HEK293 (cell line): Measurements from ENCODE around the gene INSL3.

Experiments
- CTCF ChIA-PET: fragments of 350-600 bp; formaldehyde crosslinking; extraction: SDS; loops from one replicate; lab custom pipeline; 2021; ENCODE audit warnings: antibody characterized with exemption; lab: Yijun Ruan, JAX
- POLR2A ChIA-PET: fragments of 300-600 bp; formaldehyde crosslinking; extraction: SDS; loops from one replicate; lab custom pipeline; 2020; ENCODE audit warnings: antibody characterized with exemption, inconsistent platforms; lab: Yijun Ruan, JAX
- H3K27ac ChIP-seq: fragments of 200-500 bp; sonication (Bioruptor generic); 2 replicates; pipeline ENCODE4 v1.5.1; 2014; ENCODE audit warnings: low read depth, low read length, control low read depth, inconsistent platforms; ENCODE audit errors: extremely low read depth
- H3K36me3 ChIP-seq, 2 experiments: fragments of 200-500 bp in 1 of 2; sonication (Bioruptor generic) in 1 of 2; 1 replicate in 1 of 2; 2 replicates in 1 of 2; pipeline ENCODE4 v1.5.1; 2014 to 2017; ENCODE audit warnings: inconsistent platforms in 2 of 2, low read length in 2 of 2; ENCODE audit not compliant: control insufficient read depth in 2 of 2, insufficient read depth in 1 of 2
- H3K4me1 ChIP-seq: fragments of 200-500 bp; sonication (Bioruptor generic); 2 replicates; pipeline ENCODE4 v1.5.1; 2014; ENCODE audit warnings: mild to moderate bottlenecking, low read length, inconsistent platforms; ENCODE audit not compliant: control insufficient read depth, insufficient read depth
- H3K4me3 ChIP-seq: 2 replicates; pipeline ENCODE4 v1.5.1; 2011; ENCODE audit warnings: low read depth, mild to moderate bottlenecking, control low read depth, low read length, moderate library complexity
- H3K9me3 ChIP-seq: fragments of 200-500 bp; sonication (Bioruptor generic); 2 replicates; pipeline ENCODE4 v1.5.1; 2014; ENCODE audit warnings: low read depth, low read length, inconsistent platforms; ENCODE audit not compliant: control insufficient read depth, insufficient read depth
- BCL11B ChIP-seq: fragments of 450-650 bp; formaldehyde crosslinking; IDR thresholded peaks from 2 replicates; pipeline ENCODE4 v1.5.1; 2016; ENCODE audit warnings: low read depth, missing biosample characterization, missing genetic modification characterization
- GLI2 ChIP-seq: fragments of 450-650 bp; formaldehyde crosslinking; IDR thresholded peaks from 2 replicates; pipeline ENCODE4; 2017; ENCODE audit warnings: missing biosample characterization, missing genetic modification characterization, low read depth, borderline replicate concordance
- GLIS2 ChIP-seq: fragments of 450-650 bp; formaldehyde crosslinking; IDR thresholded peaks from 2 replicates; pipeline ENCODE4 v1.5.1; 2016; ENCODE audit warnings: missing biosample characterization, missing genetic modification characterization
- MEIS1 ChIP-seq: sonication (generic); formaldehyde crosslinking; IDR thresholded peaks from 2 replicates; pipeline ENCODE4 v1.8.1; 2022; ENCODE audit warnings: missing genetic modification reagents, mild to moderate bottlenecking, borderline replicate concordance
- PATZ1 ChIP-seq: fragments of 450-650 bp; formaldehyde crosslinking; IDR thresholded peaks from 2 replicates; pipeline ENCODE4 v1.5.1; 2016; ENCODE audit warnings: missing biosample characterization, missing genetic modification characterization
- ZBTB21 ChIP-seq: fragments of 450-650 bp; formaldehyde crosslinking; IDR thresholded peaks from 2 replicates; pipeline ENCODE4 v1.5.1; 2017; ENCODE audit warnings: missing biosample characterization, missing genetic modification characterization
- ZNF114 ChIP-seq: fragments of 450-650 bp; formaldehyde crosslinking; IDR thresholded peaks from 2 replicates; pipeline ENCODE4 v1.5.0; 2017; ENCODE audit warnings: missing biosample characterization, missing genetic modification characterization
- ZNF155 ChIP-seq: fragments of 450-650 bp; formaldehyde crosslinking; IDR thresholded peaks from 2 replicates; pipeline ENCODE4 v1.5.1; 2016; ENCODE audit warnings: missing biosample characterization, missing genetic modification characterization
- ZNF26 ChIP-seq: fragments of 450-650 bp; formaldehyde crosslinking; IDR thresholded peaks from 2 replicates; pipeline ENCODE4 v1.5.1; 2016; ENCODE audit warnings: missing biosample characterization, missing genetic modification characterization
- ZNF416 ChIP-seq: fragments of 450-650 bp; formaldehyde crosslinking; IDR thresholded peaks from 2 replicates; pipeline ENCODE4 v1.5.1; 2016; ENCODE audit warnings: missing biosample characterization, missing genetic modification characterization
- ZNF704 ChIP-seq: fragments of 450-650 bp; formaldehyde crosslinking; IDR thresholded peaks from 2 replicates; pipeline ENCODE4 v1.5.1; 2016; ENCODE audit warnings: missing biosample characterization, missing genetic modification characterization

INSL3 gene

GRCh38 chr19:17862711-17863519, 41.6 kb upstream of the INSL3 start (continued):
- TF ChIP-seq PATZ1 (tag by site-specific recombination) = 0 out of 2 replicates have a peak, but pooled peaks have one; percentile 34
- TF ChIP-seq ZBTB21 (tag by site-specific recombination) = no peak
- no peak for TF ChIP-seq ZNF704

- ChIA-PET POLR2A (interaction anchor here (3.8 kb wide), 1 partner anchor 71 kb away, joined by 86 read pairs; the partner anchor contains the start of gene CCDC124), CTCF (interaction anchor here (0.6 to 1.2 kb wide), 3 partner anchors 8 to 146 kb away, joined by 3 to 4 read pairs (median 3); no protein-coding TSS in a partner anchor)
- Histone ChIP-seq H3K36me3 (peaks cover 0 to 60% of the 10 kb centered on the region in 2 experiments; a peak in 2 of 3 replicates), H3K4me1 (0 out of 2 replicates have a peak, but pooled peaks cover 3% of the 10 kb centered on the region), H3K9me3 (no peaks in the 10 kb centered on the region), H3K27ac (no peak overlapping the region; the same call in 1 of the 2 replicates), H3K4me3 (peak overlapping the region; percentile 100)
- TF ChIP-seq GLIS2 (tag by site-specific recombination) = no peak
- no peak for TF ChIP-seq ZNF26 (tag by site-specific recombination)
- TF ChIP-seq ZNF416 (tag by site-specific recombination) = no peak
- no peak for TF ChIP-seq ZNF155
- no peak for TF ChIP-seq MEIS1 (CRISPR knock-in tag)
These were observed 40.5 kb upstream of the INSL3 start for GRCh38 chr19:17861542-17862402.

GRCh38 chr19:17860993-17861360, 39.7 kb upstream of the INSL3 start:
- CTCF ChIA-PET = interaction anchor here (1.2 to 2.2 kb wide), 2 partner anchors 136 to 146 kb away, joined by 3 to 15 read pairs; no protein-coding TSS in a partner anchor
- H3K36me3 ChIP-seq = peaks cover 0 to 59% of the 10 kb centered on the region in 2 experiments; a peak in 2 of 3 replicates
- TF ChIP-seq ZNF114 (tag by site-specific recombination) (no peak), GLI2 (tag by site-specific recombination) (no peak), BCL11B (tag by site-specific recombination) (no peak)
- TF ChIP-seq, all 188 proteins: peak for 0
- peak overlapping the region; percentile 100 for H3K4me3 ChIP-seq
- POLR2A ChIA-PET = interaction anchor here (0.6 to 3.8 kb wide), 2 partner anchors 72 to 464 kb away, joined by 3 to 86 read pairs; partner anchors contain the start of gene CCDC124
- peak overlapping the region; percentile 76; the same call in 1 of the 2 replicates for H3K27ac ChIP-seq
- no peaks in the 10 kb centered on the region for H3K9me3 ChIP-seq
- 0 out of 2 replicates have a peak, but pooled peaks cover 3% of the 10 kb centered on the region for H3K4me1 ChIP-seq
